OCI-LY1 (cell line): ENCODE results near the gene GRIK3.

Experiments
- CTCF ChIP-seq: fragments of 200-600 bp; sonication (generic), shearing (Covaris generic); IDR thresholded peaks from 2 replicates; pipeline ENCODE4 v1.5.1; 2017; ENCODE audit warnings: mild to moderate bottlenecking, antibody characterized with exemption, low read length, moderate library complexity, mixed read lengths
- EZH2 ChIP-seq: fragments of 200-600 bp; sonication (generic), shearing (Covaris generic); IDR thresholded peaks from 2 replicates; pipeline ENCODE4 v1.8.0; 2017; ENCODE audit warnings: borderline replicate concordance, mixed run types, mild to moderate bottlenecking, antibody characterized with exemption, low read length, moderate library complexity, mixed read lengths

GRCh38 chr1:37073152-37073853, 39.0 kb upstream of the GRIK3 start:
- TF ChIP-seq CTCF (no peak), EZH2 (no peak)
